Neural cell (in vitro differentiated cells): ENCODE measurements around the gene NTNG1. TPM values are rescaled to one million over a fixed set of nuclear protein-coding genes. Genes with fewer than 3 reads are reported as not detected.

Source experiments
- H2AFZ ChIP-seq: fragments of 200-600, 300-800 bp; sonication (generic), shearing (Covaris generic); 2 replicates; pipeline ENCODE4 v1.6.0; 2014; ENCODE audit warnings: low read depth, mild to moderate bottlenecking, antibody characterized with exemption, low read length, moderate library complexity
- H3F3A ChIP-seq: fragments of 200-600 bp; shearing (Covaris generic); 2 replicates; pipeline ENCODE4 v1.6.1; 2016; ENCODE audit warnings: mild to moderate bottlenecking, moderate library complexity, mixed read lengths, antibody characterized with exemption, low read length; ENCODE audit not compliant: insufficient read depth, poor library complexity, severe bottlenecking
- H3K27ac ChIP-seq: fragments of 200-600, 300-800 bp; sonication (generic), shearing (Covaris generic); 2 replicates; pipeline ENCODE4 v1.5.1; 2014; ENCODE audit warnings: mild to moderate bottlenecking, low read length, moderate library complexity
- H3K27me3 ChIP-seq: fragments of 300-800, 200-600 bp; sonication (generic), shearing (Covaris generic); 2 replicates; pipeline ENCODE4 v1.6.0; 2014; ENCODE audit warnings: mild to moderate bottlenecking, low read depth, low read length, moderate library complexity; ENCODE audit not compliant: insufficient read depth
- H3K36me3 ChIP-seq: fragments of 300-800, 200-600 bp; sonication (generic), shearing (Covaris generic); 2 replicates; pipeline ENCODE4 v1.5.1; 2014; ENCODE audit warnings: mild to moderate bottlenecking, antibody characterized with exemption, low read length, moderate library complexity; ENCODE audit not compliant: insufficient read depth
- H3K4me2 ChIP-seq: fragments of 300-800, 200-600 bp; sonication (generic), shearing (Covaris generic); 2 replicates; pipeline ENCODE4 v1.6.0; 2014; ENCODE audit warnings: mild to moderate bottlenecking, low read length
- H3K4me3 ChIP-seq: fragments of 300-800, 200-600 bp; sonication (generic), shearing (Covaris generic); 2 replicates; pipeline ENCODE4 v1.5.1; 2014; ENCODE audit warnings: mild to moderate bottlenecking, low read length, moderate library complexity
- H3K79me2 ChIP-seq: fragments of 200-600 bp; shearing (Covaris generic); replicated peaks from 2 replicates; pipeline ENCODE4 v1.6.0; 2014; ENCODE audit warnings: mild to moderate bottlenecking, low read length, moderate library complexity; ENCODE audit not compliant: insufficient read depth
- H3K9ac ChIP-seq: fragments of 300-800, 200-600 bp; sonication (generic), shearing (Covaris generic); 2 replicates; pipeline ENCODE4 v1.6.1; 2016; ENCODE audit warnings: mild to moderate bottlenecking, low read length, mixed read lengths
- H3K9me2 ChIP-seq: fragments of 200-600 bp; shearing (Covaris generic); 2 replicates; pipeline ENCODE4 v1.6.1; 2016; ENCODE audit warnings: mild to moderate bottlenecking, low read length, mixed read lengths; ENCODE audit not compliant: insufficient read depth
- H3K9me3 ChIP-seq: fragments of 200-600, 300-800 bp; sonication (generic), shearing (Covaris generic); 2 replicates; pipeline ENCODE4 v1.6.1; 2016; ENCODE audit warnings: mild to moderate bottlenecking, mixed run types, low read length, moderate library complexity, mixed read lengths
- H4K20me1 ChIP-seq: fragments of 200-600 bp; shearing (Covaris generic); 2 replicates; pipeline ENCODE4 v1.6.1; 2016; ENCODE audit warnings: mild to moderate bottlenecking, mixed run types; ENCODE audit not compliant: insufficient read depth
- CTCF ChIP-seq: fragments of 450-650 bp; IDR thresholded peaks from 2 replicates; pipeline ENCODE4 v1.5.1; 2014; ENCODE audit warnings: antibody characterized with exemption, mild to moderate bottlenecking, moderate library complexity; ENCODE audit not compliant: poor library complexity, severe bottlenecking
- EP300 ChIP-seq: fragments of 450-650 bp; conservative IDR thresholded peaks from 2 replicates; pipeline ENCODE4 v1.6.1; 2014; ENCODE audit warnings: antibody characterized with exemption, mild to moderate bottlenecking, moderate library complexity; ENCODE audit not compliant: poor library complexity, severe bottlenecking
- EZH2 ChIP-seq: fragments of 200-600, 300-800 bp; shearing (Covaris generic), sonication (generic); IDR thresholded peaks from 2 replicates; pipeline ENCODE4 v1.6.1; 2014; ENCODE audit warnings: antibody characterized with exemption, low read length, borderline replicate concordance, mild to moderate bottlenecking; ENCODE audit not compliant: insufficient read depth, poor library complexity, severe bottlenecking
- MXI1 ChIP-seq: fragments of 450-650 bp; conservative IDR thresholded peaks from 2 replicates; pipeline ENCODE4 v1.6.1; 2014; ENCODE audit warnings: antibody characterized with exemption, mild to moderate bottlenecking; ENCODE audit not compliant: poor library complexity, severe bottlenecking
- RAD21 ChIP-seq: fragments of 450-650 bp; conservative IDR thresholded peaks from 2 replicates; pipeline ENCODE4 v1.6.1; 2014; ENCODE audit warnings: antibody characterized with exemption, mild to moderate bottlenecking, moderate library complexity
- REST ChIP-seq: IDR thresholded peaks from 2 replicates; pipeline ENCODE4 v1.6.1; 2012; ENCODE audit warnings: borderline replicate concordance
- SMC3 ChIP-seq: fragments of 450-650 bp; conservative IDR thresholded peaks from 2 replicates; pipeline ENCODE4 v1.6.1; 2014; ENCODE audit warnings: antibody characterized with exemption, mild to moderate bottlenecking, moderate library complexity; ENCODE audit not compliant: poor library complexity
- polyA plus RNA-seq: library from polyadenylated mRNA; depleted of rRNA; stranded (reverse); fragments of >200 nt; gene quantifications from 2 replicates; pipeline ENCODE4 v1.2.3, GENCODE V29; 2014

NTNG1 gene
- polyA plus RNA-seq, 1 donor from 2014 or later = not detected

GRCh38 chr1:107405236-107405635, 264.4 kb downstream of the NTNG1 start:
- Histone ChIP-seq H3K9ac (no peak overlapping the region), H3K79me2 (no peaks in the 10 kb centered on the region), H4K20me1 (no peaks in the 10 kb centered on the region), H2AFZ (no peak overlapping the region), H3K9me2 (no peaks in the 10 kb centered on the region), H3K27me3 (no peaks in the 10 kb centered on the region), H3K4me3 (no peak overlapping the region), H3F3A (no peaks in the 10 kb centered on the region), H3K27ac (no peak overlapping the region), H3K4me2 (no peak overlapping the region), H3K9me3 (no peaks in the 10 kb centered on the region), H3K36me3 (no peaks in the 10 kb centered on the region)
- TF ChIP-seq CTCF (no peak), REST (no peak), RAD21 (no peak), SMC3 (no peak), EZH2 (no peak), EP300 (no peak), MXI1 (no peak)

GRCh38 chr1:107407011-107407410, 266.2 kb downstream of the NTNG1 start:
- no peaks in the 10 kb centered on the region for H3F3A ChIP-seq
- H3K4me3 ChIP-seq = no peak overlapping the region
- no peaks in the 10 kb centered on the region for H3K36me3 ChIP-seq
- H3K79me2 ChIP-seq = no peaks in the 10 kb centered on the region
- H3K9ac ChIP-seq = no peak overlapping the region
- no peaks in the 10 kb centered on the region for H3K9me3 ChIP-seq
- H3K27ac ChIP-seq = no peak overlapping the region
- no peaks in the 10 kb centered on the region for H4K20me1 ChIP-seq
- H3K4me2 ChIP-seq = no peak overlapping the region
- no peak overlapping the region for H2AFZ ChIP-seq
- no peaks in the 10 kb centered on the region for H3K27me3 ChIP-seq
- H3K9me2 ChIP-seq = no peaks in the 10 kb centered on the region
- no peak for TF ChIP-seq RAD21
- TF ChIP-seq EZH2 = no peak
- no peak for TF ChIP-seq REST
- no peak for TF ChIP-seq EP300
